Posterior cingulate gyrus (tissue), 11 donors: Measurements from ENCODE around the gene TMEM150B.
"Not testable (repeated sequence)": the region's sequence is repeated elsewhere in the genome, so short reads cannot be mapped to it uniquely, and the experiment has no call there.

ENCODE experiments used
- DNase-seq, 10 donors: peaks; one replicate each; pipeline versions ENCODE4 v3.0.0 to v3.0.0-alpha.2; 2020 to 2021; ENCODE audit warnings: mixed read lengths in 3 of 10
- intact Hi-C: fragments of 100-400 bp; cut with DNase I; formaldehyde crosslinking; loops from one replicate; pipeline ENCODE4 v1.15.1; 2023

The TMEM150B gene

DNA sequence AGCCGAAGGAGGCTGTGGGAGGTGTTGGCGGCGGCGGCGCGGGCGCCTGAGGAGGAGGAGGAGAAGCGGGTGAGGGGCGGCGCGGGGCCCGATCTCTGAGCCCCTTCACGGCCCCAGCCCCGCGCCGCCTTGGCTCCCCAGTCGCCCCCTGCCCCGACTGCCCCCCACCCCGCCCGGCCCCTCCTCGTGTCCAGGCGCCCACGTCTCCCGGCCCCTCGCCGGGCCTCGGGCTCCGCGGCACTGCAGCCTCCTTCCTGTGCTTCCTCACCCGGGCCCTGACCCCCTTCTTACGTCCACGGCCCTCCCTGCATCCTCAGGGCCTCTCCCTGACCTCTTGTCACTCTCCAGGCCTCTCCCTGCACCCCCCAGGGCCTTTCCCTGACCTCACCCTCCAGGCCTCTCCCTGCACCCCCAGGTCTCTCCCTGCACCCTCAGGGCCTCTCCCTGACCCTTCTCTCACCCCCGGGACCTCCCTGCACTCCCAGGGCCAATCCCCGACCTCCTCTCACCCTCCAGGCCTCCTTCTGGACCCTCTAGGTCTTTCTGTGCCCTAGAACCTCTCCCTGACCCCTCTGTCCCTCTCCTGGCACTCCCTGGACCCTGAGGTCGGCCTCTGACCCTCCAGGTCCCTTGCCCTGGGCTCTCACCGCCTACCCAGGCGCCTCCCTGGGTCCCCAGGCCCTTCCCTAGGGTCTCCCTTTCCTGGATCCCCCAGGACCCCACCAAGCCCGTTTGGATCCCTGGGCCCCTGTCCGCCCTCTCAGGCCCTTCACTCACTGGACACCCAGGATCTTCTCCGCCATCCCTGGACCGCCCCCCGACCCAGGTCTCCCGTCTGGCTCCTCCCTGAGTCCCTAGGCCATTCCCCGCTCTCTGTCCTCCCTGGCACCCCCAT is 15.0 kb upstream of the TMEM150B start:
- intact Hi-C loops: loop anchor here (5.0 kb wide), 2 partner anchors 38 to 42 kb away; partner anchors contain the start of gene TMEM238

DNA sequence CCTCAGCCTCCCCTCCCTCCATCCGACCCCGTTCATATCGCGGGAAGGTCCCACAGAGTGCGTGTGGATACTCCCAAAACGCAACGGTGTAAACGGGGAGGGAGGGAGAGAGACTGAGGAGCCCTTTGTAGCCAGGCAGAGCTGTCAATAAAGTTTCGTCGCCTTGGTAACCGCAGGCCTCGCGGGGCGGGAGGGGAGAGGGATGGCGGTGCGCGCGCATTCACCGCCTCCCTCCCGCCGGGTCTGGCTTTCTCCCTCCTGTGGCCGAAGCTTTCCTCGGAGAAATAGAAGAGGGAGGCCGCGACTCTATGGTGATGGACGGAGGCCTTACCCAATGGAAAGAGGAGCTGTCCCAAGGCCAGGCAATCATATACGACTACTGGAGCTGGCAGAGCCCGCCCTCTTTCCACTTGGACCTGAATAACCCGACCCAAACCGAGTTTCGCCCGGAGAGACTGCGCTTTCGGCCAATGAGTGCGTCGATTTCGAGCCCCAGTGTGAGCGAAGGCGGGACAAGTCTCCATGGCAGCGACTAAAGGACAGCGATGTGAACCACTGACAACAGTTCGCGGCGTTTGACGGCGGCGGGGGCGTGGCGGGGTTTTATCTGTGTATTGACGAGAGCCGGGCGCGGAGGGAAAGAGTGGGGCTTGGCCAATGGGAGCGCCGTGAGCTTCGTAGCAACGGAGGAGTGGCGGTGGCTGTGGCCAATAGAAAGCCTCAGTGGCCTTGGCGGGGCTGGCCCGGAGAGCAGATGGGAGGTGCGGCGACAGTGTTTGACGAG is 14.2 kb upstream of the TMEM150B start, which contains the start of gene KMT5C:
KMT5C (plus strand) TSS at position 772 of the 784 bp plus-strand sequence. CDS start 2,061 bp downstream, outside the sequence.
- intact Hi-C loops: loop anchor here (5.0 kb wide), 2 partner anchors 37 to 43 kb away; partner anchors contain the start of gene TMEM238
- peak; percentile 100 for DNase-seq

More for the DNA sequence above, 15.0 kb upstream of the TMEM150B start:
- no peak for DNase-seq

DNA sequence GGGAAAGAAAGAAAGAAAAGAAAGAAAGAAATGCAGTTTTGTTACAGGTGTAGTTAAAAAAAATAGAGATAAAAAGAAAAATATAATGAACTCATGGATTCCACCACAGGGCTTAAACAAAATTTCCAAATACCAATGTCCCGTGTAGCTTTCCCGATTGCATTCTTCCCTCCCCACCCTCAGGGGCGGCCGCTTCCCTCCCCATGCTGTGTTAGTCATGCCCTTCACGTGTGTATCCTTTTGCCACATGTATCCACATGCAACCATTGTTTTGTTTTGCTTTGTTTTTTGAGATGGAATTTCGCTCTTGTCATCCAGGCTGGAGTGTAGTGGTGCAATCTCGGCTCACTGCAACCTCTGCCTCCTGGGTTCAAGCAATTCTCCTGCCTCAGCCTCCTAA is 11.0 kb upstream of the TMEM150B start:
- no peak for DNase-seq
- intact Hi-C loops: loop anchor here (5.0 kb wide), 2 partner anchors 34 to 46 kb away; partner anchors contain the start of gene TMEM238

DNA sequence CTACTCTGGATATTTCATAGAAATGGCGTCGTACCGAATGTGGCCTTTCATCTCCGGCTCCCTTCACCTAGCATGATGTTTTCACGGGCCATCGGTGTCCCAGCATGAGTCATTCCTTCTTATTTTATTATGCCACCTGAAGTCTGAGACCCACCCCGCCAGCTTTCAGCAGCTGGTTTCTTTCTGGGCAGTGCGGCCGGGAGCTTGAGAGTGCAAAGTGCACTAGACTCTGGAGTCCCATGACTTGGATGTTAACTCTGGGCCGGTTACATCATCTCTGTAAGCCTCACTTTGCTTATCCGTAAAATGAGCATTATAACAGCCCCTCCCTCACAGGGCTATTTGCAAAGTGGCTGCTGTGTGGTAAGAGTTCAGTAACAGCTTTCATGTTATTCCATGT is 8.7 kb upstream of the TMEM150B start:
- intact Hi-C loops: no loop called here
- DNase-seq: no peak

DNA sequence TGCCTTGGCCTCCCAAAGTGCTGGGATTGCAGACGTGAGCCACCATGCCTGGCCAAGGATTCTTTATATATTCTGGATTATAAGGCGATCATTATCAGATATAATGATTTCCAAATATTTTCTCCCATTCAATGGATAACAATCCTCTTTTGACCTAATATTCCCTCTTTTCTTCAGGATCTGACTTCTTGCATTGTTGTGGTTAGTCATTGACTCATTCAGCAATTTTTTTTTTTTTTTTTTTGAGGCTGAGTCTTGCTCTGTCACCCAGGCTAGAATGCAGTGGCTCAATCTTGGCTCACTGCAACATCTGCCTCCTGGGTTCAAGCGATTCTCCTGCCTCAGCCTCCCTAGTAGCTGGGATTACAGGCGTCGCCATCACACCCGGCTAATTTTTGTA is 4.7 kb upstream of the TMEM150B start:
- DNase-seq, intact Hi-C loops: not testable (repeated sequence)

DNA sequence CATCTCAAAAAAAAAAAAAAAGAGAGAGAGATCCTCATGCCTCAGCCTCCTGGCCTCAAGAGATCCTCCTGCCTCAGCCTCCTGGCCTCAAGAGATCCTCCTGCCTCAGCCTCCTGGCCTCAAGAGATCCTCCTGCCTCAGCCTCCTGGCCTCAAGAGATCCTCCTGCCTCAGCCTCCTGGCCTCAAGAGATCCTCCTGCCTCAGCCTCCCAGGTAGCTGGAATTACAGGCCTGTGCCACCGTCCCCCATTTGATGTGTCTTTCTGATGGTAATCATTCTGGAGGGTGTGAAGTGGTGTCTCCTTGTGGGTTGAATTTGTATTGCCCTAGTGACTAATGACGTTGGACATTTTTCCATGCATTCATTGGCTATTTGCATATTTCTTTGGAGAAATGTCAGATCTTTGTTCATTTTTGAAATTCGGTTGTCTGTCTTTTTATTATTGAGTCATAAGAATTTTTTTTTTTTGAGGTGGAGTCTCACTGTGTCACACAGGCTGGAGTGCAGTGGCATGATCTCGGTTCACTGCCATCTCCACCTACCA is 3.7 kb upstream of the TMEM150B start:
- intact Hi-C loops, DNase-seq: not testable (repeated sequence)

DNA sequence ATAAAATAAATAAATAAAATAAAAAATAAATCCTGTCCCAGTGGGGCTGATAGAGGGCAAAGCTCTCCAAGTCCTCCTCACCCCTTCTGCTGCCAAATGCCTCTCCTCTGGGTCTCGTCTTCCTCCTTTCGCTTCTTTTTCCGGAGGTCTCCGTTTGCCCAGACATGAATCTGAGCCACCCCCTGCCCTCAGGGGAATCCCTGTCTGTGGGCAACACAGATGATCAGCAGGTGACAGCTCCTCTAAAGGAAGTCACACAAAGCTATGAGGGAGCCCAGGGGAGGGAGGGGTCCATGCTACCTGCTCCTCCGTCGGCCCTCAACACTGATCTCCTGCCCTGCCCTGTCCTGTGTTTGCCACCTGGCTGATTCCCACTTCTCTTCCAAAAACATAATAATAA is 479 bp downstream of the TMEM150B start:
- intact Hi-C loops: no loop called here

DNA sequence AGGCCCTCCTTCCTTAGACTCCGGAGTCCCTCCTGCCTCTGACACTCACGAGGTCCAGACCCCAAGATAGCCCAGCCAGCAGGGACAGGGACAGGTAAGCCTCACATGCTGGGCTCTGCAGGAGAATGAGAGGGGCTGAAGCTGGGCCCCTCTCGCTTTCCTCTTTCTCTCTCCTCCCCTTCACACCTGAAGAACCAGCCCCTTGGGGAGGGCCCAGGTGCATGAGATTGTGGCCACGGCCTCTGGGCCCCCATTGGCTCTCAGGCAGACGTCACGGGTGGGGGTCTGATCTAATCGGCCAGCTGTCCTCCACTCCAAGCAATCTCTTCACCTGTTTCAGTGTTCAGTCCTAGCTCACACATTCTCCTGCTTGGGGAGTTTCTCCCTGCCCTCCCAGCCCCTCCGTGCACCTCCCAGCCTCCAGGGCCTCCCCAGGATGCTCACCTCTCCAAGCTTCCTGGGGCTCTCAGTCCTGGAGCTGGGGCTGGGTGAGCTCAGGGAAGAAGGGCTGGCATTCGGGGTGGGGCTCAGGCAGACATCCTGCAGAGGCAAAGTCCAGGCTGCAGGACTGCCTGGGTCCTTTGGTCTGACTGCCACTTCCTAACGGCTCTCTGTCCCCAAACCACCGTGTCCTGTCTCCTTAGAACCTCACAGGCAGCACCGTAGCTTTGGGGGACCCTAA is 2.8 kb downstream of the TMEM150B start:
- intact Hi-C loops: no loop called here

More for the DNA sequence above, 479 bp downstream of the TMEM150B start:
- DNase-seq: no peak

DNA sequence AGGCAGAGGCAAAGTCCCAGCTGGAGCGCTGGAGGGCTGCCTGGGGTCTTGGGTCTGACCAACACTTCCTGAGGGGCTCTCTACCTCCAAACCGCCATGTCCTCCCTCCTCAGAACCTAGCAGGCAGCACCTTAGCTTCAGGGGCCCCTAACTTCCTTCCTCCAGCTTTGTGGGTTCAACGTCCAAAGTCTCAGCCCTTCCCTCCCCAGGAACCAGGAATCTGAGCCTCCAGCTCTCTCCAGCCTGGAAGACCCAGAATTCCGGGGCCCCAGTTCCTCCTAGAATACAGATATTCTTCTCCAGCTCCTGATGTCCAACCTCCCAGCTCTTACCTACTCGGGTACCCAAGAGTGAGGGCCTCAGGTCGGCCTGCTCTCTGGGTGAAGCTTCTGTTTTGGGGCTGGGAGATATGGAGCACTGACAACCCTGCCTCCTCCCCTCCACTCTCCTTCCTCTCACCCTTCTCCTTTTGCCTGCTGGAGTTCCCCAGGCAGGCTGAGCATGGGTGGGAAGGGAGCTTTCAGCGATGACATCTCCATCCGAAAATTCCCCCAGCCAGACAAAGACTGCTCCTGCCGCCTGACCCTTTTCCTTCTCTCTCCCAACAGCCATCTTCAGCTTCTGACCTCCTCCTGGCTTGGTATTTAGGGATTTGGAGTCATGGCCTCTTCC is 3.5 kb downstream of the TMEM150B start:
- no peak for DNase-seq

More for the DNA sequence above, 2.8 kb downstream of the TMEM150B start:
- DNase-seq: no peak

DNA sequence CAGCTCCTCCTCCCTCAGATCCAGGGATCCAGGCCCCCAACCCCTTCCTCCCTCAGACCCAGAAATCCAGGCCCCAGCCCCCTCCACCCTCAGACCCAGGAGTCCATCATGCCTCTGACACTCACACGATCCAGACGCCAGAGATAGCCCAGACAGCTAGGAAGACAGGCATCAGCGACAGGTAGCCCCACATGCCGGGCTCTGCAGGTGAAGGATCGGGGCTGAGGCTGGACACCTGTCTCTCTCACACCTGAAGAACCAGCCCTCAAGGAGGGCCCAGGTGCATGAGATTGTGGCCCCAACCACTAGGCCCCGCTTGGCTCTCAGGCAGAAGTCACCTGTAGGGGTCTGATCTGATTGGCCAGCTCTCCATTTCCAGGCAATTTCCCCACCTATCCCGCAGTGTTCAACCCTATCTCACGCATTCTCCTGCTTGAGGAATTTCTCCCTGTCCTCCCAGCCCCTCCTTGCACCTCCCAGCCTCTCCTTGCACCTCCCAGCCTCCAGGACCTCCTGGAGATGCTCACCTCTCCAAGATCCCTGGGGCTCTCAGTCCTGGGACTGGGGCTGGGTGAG is 4.2 kb downstream of the TMEM150B start:
- intact Hi-C loops: no loop called here
- no peak for DNase-seq

More for the DNA sequence above, 3.5 kb downstream of the TMEM150B start:
- intact Hi-C loops: no loop called here

DNA sequence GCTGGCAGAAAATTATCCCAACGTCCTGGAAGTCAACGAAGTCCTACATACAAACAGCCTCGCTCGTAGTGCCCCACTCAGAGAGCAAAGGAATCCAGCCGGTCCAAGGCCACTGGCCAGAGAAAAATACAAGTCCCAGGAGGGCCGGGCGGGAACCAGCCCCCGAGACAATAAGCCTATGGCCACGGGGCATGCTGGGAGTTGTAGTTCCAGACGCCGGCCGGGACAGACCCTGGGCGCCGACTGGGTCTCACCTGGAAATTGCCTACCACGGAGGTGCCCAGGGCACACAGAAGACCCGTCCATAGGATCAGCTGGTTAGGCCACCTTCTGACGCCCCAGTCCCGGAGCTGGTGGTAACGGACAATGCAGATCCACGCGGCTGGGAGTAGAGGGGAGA is 5.4 kb downstream of the TMEM150B start:
- DNase-seq: peak in 8 of 10 donors; percentile 46 to 93 (median 50)
- intact Hi-C loops: no loop called here

DNA sequence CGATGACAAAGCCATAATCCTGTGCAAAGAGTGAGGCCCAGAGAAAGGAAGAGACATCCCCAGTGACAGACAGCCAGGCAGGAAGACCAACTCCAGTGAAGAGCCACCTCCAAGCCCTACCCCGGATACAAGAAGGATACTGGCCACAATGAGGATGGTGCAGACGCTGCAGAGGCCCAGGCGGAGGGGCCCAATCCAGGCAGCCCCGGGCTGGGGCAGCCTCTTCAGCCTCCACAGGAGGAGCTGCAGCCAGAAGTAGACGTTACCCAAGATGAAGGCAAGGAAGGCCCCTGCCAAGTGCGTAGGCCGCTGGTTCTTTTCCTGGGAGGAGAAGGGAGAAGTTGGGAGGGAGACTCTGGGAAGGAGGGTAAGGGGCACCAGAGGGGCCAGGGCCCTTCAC is 8.5 kb downstream of the TMEM150B start:
- intact Hi-C loops: no loop called here
- DNase-seq: no peak

DNA sequence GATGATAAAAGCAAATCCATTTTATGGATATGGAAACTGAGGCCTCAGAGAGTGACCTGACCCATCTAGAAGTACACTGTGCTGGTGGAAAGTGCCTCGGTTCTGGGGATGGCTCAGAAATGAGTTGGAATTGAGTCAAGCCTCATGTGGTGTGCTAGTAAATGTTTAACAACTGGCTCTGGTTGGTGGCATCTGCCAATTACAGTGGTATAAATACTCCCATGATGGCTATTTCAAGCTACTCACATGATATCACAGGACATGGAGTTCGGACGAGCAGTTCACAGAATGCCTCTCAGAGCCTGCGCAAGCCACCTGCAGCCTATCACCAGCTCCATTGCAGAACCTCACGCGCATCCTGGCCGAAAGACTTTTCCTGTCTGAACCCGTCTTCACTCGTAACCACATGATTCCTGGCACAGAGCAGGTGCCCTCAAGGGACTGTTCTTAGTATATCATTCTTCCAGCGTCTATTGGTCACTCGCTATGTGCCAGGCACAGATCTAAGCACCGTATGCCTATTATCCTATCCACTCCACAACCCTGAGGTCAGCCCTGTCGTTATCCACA is 9.1 kb downstream of the TMEM150B start:
- intact Hi-C loops: no loop called here
- DNase-seq: no peak

DNA sequence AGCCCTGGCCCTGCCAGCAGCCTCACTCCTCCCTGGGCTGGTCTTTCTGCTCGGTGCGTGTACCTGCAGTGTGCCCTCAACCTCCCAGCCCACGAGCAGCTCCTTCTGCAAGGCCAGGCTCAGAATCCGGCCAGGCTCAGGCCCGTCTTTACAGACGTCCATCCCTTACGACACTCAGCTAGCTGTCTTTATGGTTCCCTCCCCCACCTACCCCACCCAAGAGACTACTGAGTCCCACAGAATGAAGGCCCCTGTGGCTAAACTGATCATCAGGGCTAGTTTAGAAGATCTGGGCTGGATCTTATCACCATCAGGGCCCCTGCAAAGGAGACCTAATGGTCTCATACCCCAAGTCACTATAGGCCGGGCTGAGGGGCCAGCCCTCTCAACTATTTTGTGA is 10.7 kb downstream of the TMEM150B start:
- intact Hi-C loops: no loop called here
- DNase-seq: no peak

DNA sequence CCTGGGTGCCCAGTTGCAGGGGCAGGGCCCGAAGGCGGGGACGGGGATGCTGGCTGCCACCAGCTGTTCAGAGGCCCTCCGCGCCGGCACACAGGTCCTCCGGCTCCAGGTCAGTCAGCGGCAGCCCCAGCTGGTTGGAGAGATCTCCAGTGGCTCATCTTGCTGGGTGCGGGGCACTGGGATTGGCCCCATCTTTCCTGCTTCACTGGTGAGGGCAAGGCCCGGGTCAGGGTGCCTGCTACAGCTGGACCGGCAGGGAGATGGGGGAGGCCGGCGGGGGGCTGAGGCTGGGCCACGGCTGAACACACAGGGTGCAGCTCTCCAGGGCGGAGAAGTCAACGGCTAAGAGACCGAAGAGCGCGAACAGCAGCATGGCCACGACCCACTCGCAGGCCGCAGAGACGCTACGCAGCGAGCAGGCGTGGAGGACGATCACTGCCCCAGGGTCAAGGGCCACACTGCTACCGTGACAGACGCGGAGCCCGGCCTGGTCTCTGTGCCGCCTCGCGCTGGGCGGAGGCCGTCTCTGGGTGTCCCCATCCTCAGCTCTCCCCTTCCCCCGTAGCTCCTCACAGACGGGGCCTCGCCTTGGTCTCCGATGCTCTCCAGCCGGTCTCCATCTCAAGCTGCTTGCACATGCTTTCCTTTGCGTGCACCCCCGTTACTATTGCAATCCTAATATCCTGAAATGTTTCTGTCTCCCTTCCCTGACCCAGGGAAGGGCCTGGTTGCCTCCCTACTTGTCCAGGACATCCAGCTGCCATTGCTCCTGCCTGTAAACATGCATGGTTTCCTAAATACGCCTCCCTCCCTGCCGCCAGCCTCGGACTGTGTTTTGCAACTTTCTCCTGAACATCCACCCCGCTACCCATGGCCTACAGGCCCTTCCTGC is 12.3 kb downstream of the TMEM150B start:
- intact Hi-C loops: no loop called here
- no peak for DNase-seq

DNA sequence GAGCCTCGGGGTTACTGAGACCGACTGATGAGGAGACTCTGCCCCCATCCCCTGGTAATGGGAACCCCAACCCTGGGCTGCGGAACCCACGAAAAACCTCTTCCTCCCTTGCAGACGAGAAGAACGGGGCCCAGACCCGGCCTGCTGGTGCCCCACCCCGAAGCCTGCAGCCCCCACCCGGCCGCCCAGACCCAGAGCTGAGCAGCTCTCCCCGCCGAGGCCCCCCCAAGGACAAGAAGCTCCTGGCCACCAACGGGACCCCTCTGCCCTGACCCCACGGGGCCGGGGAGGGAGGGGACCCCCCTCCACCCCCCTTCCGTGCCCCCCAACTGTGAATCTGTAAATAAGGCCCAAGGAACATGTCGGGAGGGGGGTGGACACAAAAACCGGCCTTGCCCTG is 13.3 kb downstream of the TMEM150B start:
- intact Hi-C loops: no loop called here
- no peak for DNase-seq

DNA sequence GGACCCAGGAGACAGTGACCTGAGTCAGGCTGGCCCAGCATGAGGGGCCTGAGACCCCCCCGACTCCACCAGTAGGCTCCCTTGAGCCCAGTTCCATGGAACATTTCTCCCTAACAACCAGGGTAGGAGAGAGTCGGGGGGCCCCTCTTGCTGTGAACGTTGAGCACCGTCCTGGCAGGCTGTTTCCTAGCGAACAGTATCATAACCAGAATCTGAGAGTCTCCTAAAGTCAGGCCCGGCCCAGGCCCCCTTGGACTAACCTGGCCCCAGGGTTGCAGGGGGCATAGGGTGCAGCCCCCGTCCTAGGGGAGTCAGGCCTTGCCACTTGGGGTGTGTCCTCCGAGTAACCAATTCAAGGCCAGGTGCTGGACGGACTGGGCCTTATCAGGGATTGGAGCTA is 13.7 kb downstream of the TMEM150B start:
- DNase-seq: no peak
- intact Hi-C loops: no loop called here

DNA sequence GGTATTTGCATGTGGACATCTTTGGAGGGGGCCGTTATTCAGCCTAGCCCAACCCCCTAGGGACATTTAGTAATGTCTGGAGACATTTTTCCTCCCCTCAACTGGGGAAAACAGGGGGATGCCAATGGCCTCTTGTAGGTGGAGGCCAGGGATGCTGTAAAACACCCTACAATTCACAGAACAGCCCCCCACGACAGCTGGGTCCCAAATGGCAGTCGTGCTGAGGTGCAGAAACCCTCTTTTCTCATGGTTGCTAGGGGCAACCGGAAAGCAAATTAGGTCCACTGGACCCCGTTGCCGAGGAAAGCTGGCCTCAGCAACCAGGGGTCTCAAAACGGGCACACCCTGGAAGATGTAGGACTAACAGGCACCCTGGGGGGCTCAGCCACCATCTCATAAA is 14.6 kb downstream of the TMEM150B start:
- intact Hi-C loops: no loop called here
- DNase-seq: no peak
